ENCODE results near the gene ASB3.

- TF ChIP-seq CTCF (IDR thresholded peaks at IDR 0.05) (no peak), POLR2AphosphoS5 (IDR thresholded peaks at IDR 0.05) (no peak), EP300 (IDR thresholded peaks at IDR 0.05; ENCODE audit: low read depth) (no peak), POLR2A (IDR thresholded peaks at IDR 0.05) (no peak)
Observed at GRCh38 chr2:53694096-53694771, 92.5 kb downstream of the ASB3 start.

Measured in transverse colon (tissue), 4 donors.